Stomach smooth muscle (tissue), 2 donors: ENCODE measurements around the gene TSC22D1.

ENCODE experiments used
- H3K27ac ChIP-seq: one replicate; pipeline ENCODE4 v1.7.0; 2013; ENCODE audit warnings: mild to moderate bottlenecking, low read length, inconsistent platforms
- H3K27me3 ChIP-seq, 2 donors: one replicate each; pipeline ENCODE4 v1.7.0; 2013; ENCODE audit warnings: low read length in 2 of 2; ENCODE audit not compliant: insufficient read depth in 2 of 2, control insufficient read depth in 1 of 2
- H3K36me3 ChIP-seq, 2 donors: one replicate each; pipeline ENCODE4 v1.7.0; 2013; ENCODE audit warnings: low read length in 2 of 2; ENCODE audit not compliant: control insufficient read depth in 2 of 2, insufficient read depth in 2 of 2
- H3K4me1 ChIP-seq: one replicate; pipeline ENCODE4 v1.7.0; 2013; ENCODE audit warnings: low read length; ENCODE audit not compliant: control insufficient read depth, insufficient read depth
- H3K4me3 ChIP-seq, 2 donors: one replicate each; pipeline ENCODE4 v1.7.0; 2013; ENCODE audit warnings: low read length in 2 of 2
- H3K9ac ChIP-seq, 2 donors: one replicate each; pipeline ENCODE4 v1.7.0; 2013; ENCODE audit warnings: low read length in 2 of 2, mild to moderate bottlenecking in 1 of 2
- H3K9me3 ChIP-seq, 2 donors: one replicate each; pipeline ENCODE4 v1.7.0; 2013; ENCODE audit warnings: low read length in 2 of 2; ENCODE audit not compliant: control insufficient read depth in 2 of 2
- donor health status: healthy.
- donor health status: Pancreatic carcinoma.

TSC22D1 gene

DNA sequence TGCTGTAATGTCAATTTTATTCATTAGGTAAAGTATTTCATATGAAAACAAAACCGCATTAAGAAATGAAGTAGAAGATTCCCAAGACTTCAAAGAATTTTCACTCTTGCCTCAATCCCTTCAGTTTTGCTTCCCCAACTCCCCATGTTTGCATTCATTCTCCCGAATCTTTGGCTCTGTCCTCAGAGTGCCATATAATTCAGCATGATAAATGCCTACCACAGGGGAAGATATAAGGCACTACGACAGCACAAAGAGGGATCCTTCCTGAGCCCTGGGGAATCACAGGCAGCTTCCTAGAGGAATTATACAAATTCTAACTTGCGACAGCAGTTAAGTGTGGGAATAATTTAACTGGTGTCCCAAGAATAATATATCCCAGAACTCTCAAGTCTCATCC, 68.5 kb downstream of the TSC22D1 start:
- Histone ChIP-seq H3K9ac (no peak overlapping the region), H3K4me1 (no peaks in the 10 kb centered on the region), H3K27ac (no peak overlapping the region), H3K4me3 (no peak overlapping the region), H3K36me3 (no peaks in the 10 kb centered on the region), H3K27me3 (no peaks in the 10 kb centered on the region), H3K9me3 (no peaks in the 10 kb centered on the region)

GRCh38 chr13:44506719-44507118, 69.4 kb downstream of the TSC22D1 start:
- Histone ChIP-seq H3K36me3 (no peaks in the 10 kb centered on the region), H3K4me1 (no peaks in the 10 kb centered on the region), H3K9ac (no peak overlapping the region), H3K27me3 (no peaks in the 10 kb centered on the region), H3K4me3 (no peak overlapping the region), H3K27ac (no peak overlapping the region), H3K9me3 (no peaks in the 10 kb centered on the region)

DNA sequence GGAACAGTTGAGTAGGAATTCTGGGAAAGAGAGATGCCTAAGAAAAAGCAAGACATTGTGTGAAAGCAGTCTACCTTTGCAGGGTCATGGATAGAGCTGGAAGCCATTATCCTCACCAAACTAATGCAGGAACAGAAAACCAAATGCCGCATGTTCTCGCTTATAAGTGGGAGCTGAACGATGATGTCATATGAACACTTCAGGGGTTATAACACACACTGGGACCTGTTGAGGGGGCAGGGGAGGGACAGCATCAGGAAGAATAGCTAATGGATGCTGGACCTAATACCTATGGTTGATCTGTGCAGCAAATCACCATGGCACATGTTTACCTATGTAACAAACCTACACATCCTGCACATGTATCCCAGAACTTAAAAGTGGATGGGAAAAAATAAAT, 69.9 kb downstream of the TSC22D1 start:
- Histone ChIP-seq H3K27me3 (no peaks in the 10 kb centered on the region), H3K4me1 (no peaks in the 10 kb centered on the region), H3K9ac (no peak overlapping the region), H3K4me3 (no peak overlapping the region), H3K9me3 (no peaks in the 10 kb centered on the region), H3K27ac (no peak overlapping the region), H3K36me3 (no peaks in the 10 kb centered on the region)

DNA sequence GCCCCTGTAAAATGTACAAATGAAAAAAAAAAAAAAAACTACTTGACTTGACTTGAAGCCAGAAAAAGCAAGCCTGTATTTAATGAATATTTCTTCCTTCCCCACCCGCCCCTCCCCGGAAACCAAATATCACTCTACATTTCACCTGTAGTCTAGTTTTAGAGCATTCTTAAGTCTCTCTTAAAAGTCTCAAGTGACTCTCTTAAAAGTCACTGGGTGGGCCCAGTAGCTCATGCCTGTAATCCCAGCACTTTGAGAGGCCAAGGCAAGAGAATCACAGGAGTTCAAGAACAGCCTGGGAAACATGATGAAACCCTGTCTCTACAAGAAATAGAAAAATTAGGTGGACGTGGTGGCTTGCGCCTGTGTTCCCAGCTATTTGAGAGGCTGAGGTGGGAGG, 72.0 kb downstream of the TSC22D1 start:
- Histone ChIP-seq H3K4me3 (no peak overlapping the region), H3K36me3 (no peaks in the 10 kb centered on the region), H3K9ac (no peak overlapping the region), H3K9me3 (no peaks in the 10 kb centered on the region), H3K4me1 (no peaks in the 10 kb centered on the region), H3K27me3 (no peaks in the 10 kb centered on the region), H3K27ac (no peak overlapping the region)

DNA sequence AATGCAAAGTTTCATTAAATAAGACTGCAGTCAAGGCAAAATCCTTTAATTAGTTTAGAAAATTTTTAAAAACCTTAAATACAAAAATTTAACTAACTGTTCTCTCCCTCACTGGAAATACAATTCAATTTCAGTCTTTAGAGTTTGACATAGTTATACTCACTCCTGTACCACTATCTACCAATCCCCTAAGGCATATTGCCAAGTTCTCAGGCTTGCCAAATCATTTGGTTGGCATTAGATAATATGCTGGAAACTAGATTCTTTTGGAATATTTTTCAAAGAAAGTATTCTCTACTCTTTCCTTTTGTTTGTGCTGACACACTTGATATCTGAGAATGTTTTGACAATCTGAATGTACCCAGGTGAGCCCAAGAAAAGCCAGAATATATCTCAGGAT, 77.2 kb downstream of the TSC22D1 start:
- H3K27me3 ChIP-seq = no peaks in the 10 kb centered on the region
- H3K9me3 ChIP-seq = no peaks in the 10 kb centered on the region
- no peak overlapping the region for H3K9ac ChIP-seq
- H3K27ac ChIP-seq = no peak overlapping the region
- no peaks in the 10 kb centered on the region for H3K4me1 ChIP-seq
- H3K36me3 ChIP-seq = no peaks in the 10 kb centered on the region
- H3K4me3 ChIP-seq = no peak overlapping the region

DNA sequence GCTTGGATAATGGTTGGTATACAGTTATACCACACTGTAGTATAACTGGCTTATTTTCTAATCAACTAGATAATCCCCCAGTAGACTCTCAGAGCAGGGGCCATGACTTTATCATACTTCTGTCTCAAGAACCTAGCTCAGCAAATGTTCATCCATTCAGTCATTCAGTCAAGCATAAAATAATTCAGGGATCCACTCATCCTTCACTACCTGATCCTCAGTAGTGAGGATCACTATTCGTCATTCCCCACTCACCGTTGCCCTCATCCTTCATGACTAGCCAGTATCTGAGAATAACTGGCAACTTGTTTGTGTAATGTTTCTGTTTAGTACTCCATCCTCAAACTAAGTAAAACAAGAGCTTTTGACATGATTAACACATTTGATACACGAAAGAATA, 77.6 kb downstream of the TSC22D1 start:
- Histone ChIP-seq H3K9me3 (no peaks in the 10 kb centered on the region), H3K27me3 (no peaks in the 10 kb centered on the region), H3K27ac (no peak overlapping the region)

GRCh38 chr13:44497801-44498200, 78.3 kb downstream of the TSC22D1 start:
- H3K9ac ChIP-seq = no peak overlapping the region
- H3K4me1 ChIP-seq = no peaks in the 10 kb centered on the region
- no peaks in the 10 kb centered on the region for H3K27me3 ChIP-seq
- H3K4me3 ChIP-seq = no peak overlapping the region
- H3K27ac ChIP-seq = no peak overlapping the region
- H3K9me3 ChIP-seq = no peaks in the 10 kb centered on the region
- H3K36me3 ChIP-seq = no peaks in the 10 kb centered on the region

More for the DNA sequence above, 77.6 kb downstream of the TSC22D1 start:
- H3K9ac ChIP-seq = no peak overlapping the region
- H3K4me1 ChIP-seq = no peaks in the 10 kb centered on the region
- H3K36me3 ChIP-seq = no peaks in the 10 kb centered on the region
- no peak overlapping the region for H3K4me3 ChIP-seq

DNA sequence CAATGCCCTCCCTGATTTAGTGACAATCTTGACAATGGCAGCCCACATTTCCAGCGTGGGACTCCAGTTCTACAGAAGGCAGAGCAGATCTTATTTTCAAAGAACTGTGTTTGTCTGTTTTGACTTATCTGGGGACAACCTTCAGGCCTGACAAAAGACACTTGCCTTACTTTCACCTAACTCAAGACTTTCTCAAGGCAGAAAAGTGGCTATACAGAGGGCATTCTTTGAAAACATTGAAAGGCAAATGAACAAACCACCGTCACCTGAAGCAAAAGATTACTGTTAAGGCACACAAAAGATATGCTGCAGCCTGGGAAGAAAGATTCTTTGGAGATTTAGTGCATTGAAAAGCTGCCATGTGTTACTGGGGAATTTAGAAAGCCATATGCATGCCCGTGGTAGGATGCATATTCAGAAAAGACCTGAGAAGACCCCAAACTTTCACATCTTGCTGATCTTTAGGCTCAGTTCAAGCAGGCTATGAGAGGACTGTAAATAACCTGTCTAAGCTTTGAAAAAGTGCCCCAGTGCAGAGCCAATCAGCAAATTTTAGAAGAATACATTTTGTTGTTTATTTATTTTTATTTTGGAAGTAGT, 82.8 kb downstream of the TSC22D1 start:
- H3K9me3 ChIP-seq = no peaks in the 10 kb centered on the region
- H3K27me3 ChIP-seq = no peaks in the 10 kb centered on the region
- no peaks in the 10 kb centered on the region for H3K4me1 ChIP-seq
- no peak overlapping the region for H3K9ac ChIP-seq
- H3K27ac ChIP-seq = no peak overlapping the region
- H3K4me3 ChIP-seq = no peak overlapping the region
- no peaks in the 10 kb centered on the region for H3K36me3 ChIP-seq

GRCh38 chr13:44489751-44490150, 86.4 kb downstream of the TSC22D1 start:
- Histone ChIP-seq H3K4me1 (no peaks in the 10 kb centered on the region), H3K9ac (no peak overlapping the region), H3K27me3 (no peaks in the 10 kb centered on the region), H3K27ac (no peak overlapping the region), H3K4me3 (no peak overlapping the region), H3K36me3 (no peaks in the 10 kb centered on the region), H3K9me3 (no peaks in the 10 kb centered on the region)

- Histone ChIP-seq H3K9ac (no peak overlapping the region), H3K27ac (no peak overlapping the region), H3K4me3 (no peak overlapping the region), H3K36me3 (no peaks in the 10 kb centered on the region), H3K4me1 (peaks cover 3% of the 10 kb centered on the region), H3K9me3 (no peaks in the 10 kb centered on the region), H3K27me3 (no peaks in the 10 kb centered on the region)
These were observed 88.1 kb downstream of the TSC22D1 start for GRCh38 chr13:44487989-44488388.

DNA sequence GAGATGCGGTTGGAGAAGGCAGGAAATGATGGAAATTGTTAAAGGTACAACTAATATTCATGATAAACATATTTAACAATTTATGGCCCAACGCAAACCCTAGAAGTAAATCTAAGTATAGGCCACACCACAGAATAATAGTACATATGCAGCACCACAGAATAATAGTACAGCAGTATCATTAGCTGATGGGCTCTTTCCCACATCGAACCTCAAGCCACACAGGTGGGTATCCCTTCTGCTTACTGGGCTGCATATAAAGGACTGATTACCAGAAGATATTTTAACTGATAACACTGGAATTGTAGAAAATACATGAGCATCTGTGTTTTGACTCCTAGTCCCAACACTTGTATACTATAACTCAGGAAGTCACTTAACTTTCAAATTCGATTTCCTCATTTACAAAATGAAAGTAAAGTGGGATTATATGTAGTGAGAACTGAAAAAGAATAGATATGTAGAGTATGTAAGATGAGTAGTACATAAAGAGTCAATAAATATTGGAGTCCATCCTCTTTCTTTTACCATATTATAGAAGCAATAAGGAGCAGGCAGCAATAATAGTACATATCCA, 91.5 kb downstream of the TSC22D1 start:
- Histone ChIP-seq H3K9me3 (no peaks in the 10 kb centered on the region), H3K36me3 (no peaks in the 10 kb centered on the region), H3K4me3 (no peak overlapping the region), H3K4me1 (peaks cover 3% of the 10 kb centered on the region), H3K9ac (no peak overlapping the region), H3K27ac (no peak overlapping the region), H3K27me3 (no peaks in the 10 kb centered on the region)
